ENCODE results near the gene IL17RA.
"Not testable (repeated sequence)": the region's sequence is repeated elsewhere in the genome, so short reads cannot be mapped to it uniquely, and the experiment has no call there.

Gene IL17RA

GRCh38 chr22:17130199-17130598 lies 45.4 kb downstream of the IL17RA start:
- DNase-seq, result no peak

- no peak for DNase-seq
Measured at GRCh38 chr22:17131686-17132085, 46.9 kb downstream of the IL17RA start.

- no peak for DNase-seq
Measured at GRCh38 chr22:17132112-17132511, 47.3 kb downstream of the IL17RA start.

GRCh38 chr22:17133137-17133536 lies 48.3 kb downstream of the IL17RA start:
- no peak for DNase-seq

- DNase-seq, result no peak
Measured at GRCh38 chr22:17135153-17135760, 50.5 kb downstream of the IL17RA start.

- DNase-seq, result no peak
Measured at GRCh38 chr22:17137170-17137569, 52.4 kb downstream of the IL17RA start.

GRCh38 chr22:17137861-17138425 lies 53.1 kb downstream of the IL17RA start:
- DNase-seq, result no peak

- no peak for DNase-seq
Measured at GRCh38 chr22:17138513-17138912, 53.7 kb downstream of the IL17RA start.

- no peak for DNase-seq
Measured at GRCh38 chr22:17140022-17140421, 55.2 kb downstream of the IL17RA start.

GRCh38 chr22:17140826-17141766 lies 56.3 kb downstream of the IL17RA start:
- no peak for DNase-seq

- DNase-seq, result no peak
Measured at GRCh38 chr22:17143101-17143500, 58.3 kb downstream of the IL17RA start.

- DNase-seq, result no peak
Measured at GRCh38 chr22:17143826-17144225, 59.0 kb downstream of the IL17RA start.

- DNase-seq, result no peak
Measured at GRCh38 chr22:17145021-17145680, 60.4 kb downstream of the IL17RA start.

GRCh38 chr22:17147458-17147857 lies 62.7 kb downstream of the IL17RA start:
- DNase-seq, result not testable (repeated sequence)

- no peak for DNase-seq
Measured at GRCh38 chr22:17149076-17149815, 64.4 kb downstream of the IL17RA start.

- DNase-seq, result no peak
Measured at GRCh38 chr22:17152340-17152739, 67.5 kb downstream of the IL17RA start.

GRCh38 chr22:17152971-17153370 lies 68.2 kb downstream of the IL17RA start:
- no peak for DNase-seq

- DNase-seq, result no peak
Measured at GRCh38 chr22:17155941-17156340, 71.1 kb downstream of the IL17RA start.

GRCh38 chr22:17157714-17158113 lies 72.9 kb downstream of the IL17RA start:
- no peak for DNase-seq

GRCh38 chr22:17158176-17158567 lies 73.4 kb downstream of the IL17RA start:
- no peak for DNase-seq

- peak; percentile 89 for DNase-seq
Measured at GRCh38 chr22:17158568-17159503, 74.0 kb downstream of the IL17RA start, which contains the start of gene HDHD5. Gene HDHD5, minus strand, starts transcription at chr22:17159277. Its CDS starts 26 bp downstream, at chr22:17159251.
